ENCODE results near the gene ZBTB16.

The ZBTB16 gene

DNA sequence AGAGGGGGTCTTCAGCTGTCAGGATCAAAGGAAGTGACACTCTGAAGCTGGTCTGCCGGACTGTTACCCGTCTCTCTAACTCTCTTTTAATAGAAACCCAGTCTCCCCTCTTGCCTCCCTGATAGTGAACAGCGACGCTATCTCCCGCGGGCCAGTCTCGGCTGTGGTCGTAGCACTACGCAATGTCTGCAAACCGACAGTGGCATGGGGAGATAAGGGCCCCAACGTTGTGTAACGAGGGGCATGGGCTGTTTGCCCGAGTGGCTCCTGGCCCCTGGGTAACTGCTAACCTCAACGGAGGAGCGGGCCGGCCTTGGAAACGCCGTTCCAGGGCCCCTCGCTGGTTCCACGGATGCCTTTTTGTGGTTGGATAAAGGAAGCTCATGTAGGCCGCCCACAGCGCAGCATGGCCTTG is 23.3 kb downstream of the ZBTB16 start:
- DNase-seq (ENCODE audit: low read depth), result no peak
- TF ChIP-seq CTCF (conservative IDR thresholded peaks at IDR 0.05; ENCODE audit: control insufficient read depth, insufficient read depth, low read depth, low read length), result no peak
- H3K4me3 ChIP-seq (ENCODE audit: control insufficient read depth, low read depth, low read length), result no peak overlapping the region

DNA sequence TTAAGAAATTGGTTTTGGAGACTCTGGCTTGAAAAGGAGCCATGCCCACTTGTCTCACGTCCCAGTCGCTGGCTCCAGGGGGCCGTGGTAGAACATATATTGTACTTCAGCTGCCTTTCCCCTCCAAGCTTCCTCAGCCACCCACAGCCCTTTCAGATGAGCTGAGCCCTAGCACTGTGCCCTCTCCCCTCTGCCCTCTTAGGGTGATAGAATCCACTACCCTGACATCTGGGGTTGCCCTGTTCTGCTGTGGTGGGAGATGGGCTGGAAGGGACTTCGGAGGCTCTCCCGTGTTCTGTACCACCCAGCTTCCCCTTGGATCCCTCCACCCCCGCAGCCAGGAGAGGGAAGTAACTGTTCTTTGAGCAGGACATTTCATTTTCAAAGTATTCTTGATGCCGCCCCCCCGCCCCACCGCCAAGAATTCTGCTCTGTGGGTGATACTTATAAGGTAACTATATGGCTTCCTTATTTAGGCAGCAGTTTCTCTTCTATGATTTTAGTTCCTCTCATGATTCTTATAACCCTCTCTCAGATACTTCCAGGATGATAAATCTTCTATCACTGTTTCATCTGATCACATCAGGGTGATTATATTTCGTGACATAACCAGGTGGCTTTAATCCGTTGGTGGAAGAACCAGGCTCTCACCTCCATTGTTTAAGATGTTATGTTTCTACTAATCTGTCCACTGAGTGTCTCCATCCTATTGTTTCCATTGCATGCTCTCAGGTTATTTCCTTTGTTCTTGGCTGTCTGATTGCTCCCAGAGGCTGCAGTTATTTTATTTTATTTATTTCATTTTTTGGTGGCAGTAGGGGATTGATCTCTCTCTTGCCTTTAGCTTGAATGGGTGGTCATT is 24.1 kb downstream of the ZBTB16 start:
- no peak overlapping the region for H3K4me3 ChIP-seq (ENCODE audit: control insufficient read depth, low read depth, low read length)
- DNase-seq (ENCODE audit: low read depth), result no peak
- TF ChIP-seq CTCF (conservative IDR thresholded peaks at IDR 0.05; ENCODE audit: control insufficient read depth, insufficient read depth, low read depth, low read length), result no peak

GRCh38 chr11:114084414-114084813 is 24.9 kb downstream of the ZBTB16 start:
- no peak for DNase-seq (ENCODE audit: low read depth)
- H3K4me3 ChIP-seq (ENCODE audit: control insufficient read depth, low read depth, low read length), result no peak overlapping the region
- no peak for TF ChIP-seq CTCF (conservative IDR thresholded peaks at IDR 0.05; ENCODE audit: control insufficient read depth, insufficient read depth, low read depth, low read length)

DNA sequence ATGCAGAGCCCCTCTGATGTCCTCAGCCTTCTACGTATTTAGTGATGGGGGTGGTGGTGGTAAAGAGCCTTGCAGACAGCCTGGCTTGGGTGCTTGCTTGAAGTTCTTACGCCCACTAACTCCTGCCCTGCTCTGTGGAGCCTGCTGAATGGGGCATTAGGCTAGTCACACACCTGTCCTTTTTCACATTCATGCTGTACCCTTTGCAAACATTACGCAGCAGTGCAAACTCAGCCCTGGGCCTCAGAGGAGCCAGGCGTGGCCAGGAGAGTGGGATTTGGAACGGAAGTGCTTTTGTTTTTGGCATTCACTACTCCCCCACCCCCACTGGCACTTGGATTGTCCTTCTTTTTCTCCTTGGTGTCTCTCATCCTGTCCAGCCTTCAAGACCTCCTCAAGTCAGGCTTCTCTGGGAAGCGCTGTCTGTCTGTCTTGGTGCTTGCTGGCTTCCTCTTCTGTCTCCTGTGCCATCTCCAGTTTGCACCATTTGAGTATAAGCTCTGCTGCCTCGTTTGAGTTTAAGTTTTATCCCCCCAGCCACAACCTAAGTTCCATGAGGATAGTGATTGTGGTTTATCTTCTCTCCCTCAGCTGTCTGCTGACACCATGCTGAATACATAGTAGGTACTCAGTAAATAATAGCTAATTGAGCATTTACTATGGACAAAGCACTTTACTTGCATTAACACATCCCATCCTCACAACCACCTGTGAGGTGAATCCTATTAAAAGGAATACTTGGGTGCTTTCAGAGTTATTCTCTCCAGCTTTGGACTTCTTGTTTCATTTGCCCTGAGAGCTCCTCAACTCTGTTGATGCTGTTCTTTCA is 26.7 kb downstream of the ZBTB16 start:
- TF ChIP-seq CTCF (conservative IDR thresholded peaks at IDR 0.05; ENCODE audit: control insufficient read depth, insufficient read depth, low read depth, low read length), result no peak
- no peak overlapping the region for H3K4me3 ChIP-seq (ENCODE audit: control insufficient read depth, low read depth, low read length)

GRCh38 chr11:114087025-114087424 is 27.5 kb downstream of the ZBTB16 start:
- TF ChIP-seq CTCF (conservative IDR thresholded peaks at IDR 0.05; ENCODE audit: control insufficient read depth, insufficient read depth, low read depth, low read length), result no peak
- H3K4me3 ChIP-seq (ENCODE audit: control insufficient read depth, low read depth, low read length), result no peak overlapping the region
- DNase-seq (ENCODE audit: low read depth), result no peak

More for the DNA sequence above, 26.7 kb downstream of the ZBTB16 start:
- no peak for DNase-seq (ENCODE audit: low read depth)

DNA sequence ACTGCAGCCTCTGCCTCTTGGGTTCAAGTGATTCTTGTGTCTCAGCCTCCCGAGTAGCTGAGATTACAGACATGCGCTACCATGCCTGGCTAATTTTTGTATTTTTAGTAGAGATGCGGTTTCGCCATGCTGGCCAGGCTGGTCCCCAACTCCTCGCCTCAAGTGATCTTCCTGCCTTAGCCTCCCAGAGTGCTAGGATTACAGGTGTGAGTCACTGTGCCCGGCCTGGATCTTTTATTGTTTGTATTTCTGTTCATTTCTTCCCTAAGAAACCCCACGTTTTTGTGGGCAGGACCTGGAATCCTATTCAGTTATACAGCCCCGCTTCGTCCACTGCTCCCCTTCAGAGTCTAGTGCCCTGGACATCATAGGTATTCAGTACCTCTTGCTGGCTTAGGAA is 28.7 kb downstream of the ZBTB16 start:
- TF ChIP-seq CTCF (conservative IDR thresholded peaks at IDR 0.05; ENCODE audit: control insufficient read depth, insufficient read depth, low read depth, low read length), result no peak
- DNase-seq (ENCODE audit: low read depth), result no peak
- no peak overlapping the region for H3K4me3 ChIP-seq (ENCODE audit: control insufficient read depth, low read depth, low read length)
